NCI-H2171 treated with DMSO at 0.1 percent for 48 hours (cell line): Measurements from ENCODE around the gene HSP90AB1.
A peak's percentile ranks its signal among the peaks of the same experiment; 100 is the strongest.

Source experiments
- DNase-seq: peaks from one replicate; lab custom pipeline; 2025; lab: John Stamatoyannopoulos, UW

The HSP90AB1 gene

DNA sequence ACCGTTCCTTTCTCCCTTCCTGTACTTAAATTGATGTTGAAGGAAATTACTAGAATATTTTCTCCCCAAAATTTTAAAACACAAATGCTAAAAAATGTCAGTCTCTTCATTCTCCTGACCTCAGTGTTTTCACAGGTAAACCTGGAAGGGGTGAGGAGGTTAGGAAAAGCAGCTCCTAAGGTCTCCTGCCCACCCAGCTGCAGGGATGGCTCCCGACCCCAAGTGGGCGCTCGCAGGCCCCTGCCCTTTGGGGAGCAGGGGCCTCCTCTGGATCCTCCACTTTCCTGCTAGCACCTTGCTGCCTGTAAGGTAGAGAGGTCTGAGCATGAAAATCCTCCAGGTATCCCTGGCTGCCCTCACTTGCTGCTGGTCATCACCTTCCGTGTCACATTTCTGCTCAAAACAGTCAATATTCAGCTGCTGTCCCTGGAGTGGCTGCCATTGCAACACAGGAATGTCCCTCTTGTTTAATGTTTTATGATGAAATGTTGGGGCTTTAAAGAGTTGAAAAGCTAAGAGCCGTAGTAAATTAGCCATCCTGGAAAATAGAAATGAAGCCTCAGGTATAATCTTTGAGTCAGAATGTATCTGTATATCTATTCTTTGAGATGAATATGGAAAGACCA is 10.9 kb upstream of the HSP90AB1 start:
- no peak for DNase-seq

DNA sequence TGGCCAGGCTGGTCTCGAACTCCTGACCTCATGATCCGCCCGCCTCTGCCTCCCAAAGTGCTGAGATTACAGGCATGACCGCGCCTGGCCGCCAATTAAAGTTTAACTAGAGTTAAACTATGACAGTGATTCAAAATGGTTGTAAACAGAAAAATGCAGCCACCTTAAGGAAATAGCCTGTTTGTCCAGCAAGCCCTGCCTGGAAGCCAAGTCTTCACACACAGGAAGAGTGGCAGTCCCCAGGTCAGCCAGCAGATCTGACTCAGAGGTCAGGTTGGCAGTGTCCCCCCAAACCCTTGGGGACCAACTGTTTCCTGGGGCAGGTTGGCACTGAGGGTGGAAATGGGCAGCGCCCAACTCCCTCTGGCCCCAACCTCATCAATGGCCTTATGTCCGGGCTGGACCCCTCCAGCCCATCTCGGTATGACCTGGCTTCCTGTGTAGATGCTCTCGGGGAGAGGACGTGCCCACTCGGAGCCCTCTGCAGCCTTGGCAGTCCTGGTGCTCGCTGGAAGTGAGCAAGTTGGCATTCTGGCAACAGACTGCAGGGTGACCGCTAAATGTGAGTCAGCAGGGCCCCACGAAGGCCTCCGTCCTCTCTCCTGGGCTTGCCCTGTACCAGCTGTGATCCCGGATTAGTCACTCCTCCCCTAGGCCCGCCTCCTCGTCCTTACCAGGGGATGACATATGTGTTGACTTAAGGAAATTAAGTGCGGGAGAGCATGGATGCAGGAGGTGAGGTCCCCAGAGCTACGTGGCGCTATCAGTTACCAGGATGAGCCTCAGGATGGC is 9.7 kb upstream of the HSP90AB1 start:
- DNase-seq: peak; percentile 91

DNA sequence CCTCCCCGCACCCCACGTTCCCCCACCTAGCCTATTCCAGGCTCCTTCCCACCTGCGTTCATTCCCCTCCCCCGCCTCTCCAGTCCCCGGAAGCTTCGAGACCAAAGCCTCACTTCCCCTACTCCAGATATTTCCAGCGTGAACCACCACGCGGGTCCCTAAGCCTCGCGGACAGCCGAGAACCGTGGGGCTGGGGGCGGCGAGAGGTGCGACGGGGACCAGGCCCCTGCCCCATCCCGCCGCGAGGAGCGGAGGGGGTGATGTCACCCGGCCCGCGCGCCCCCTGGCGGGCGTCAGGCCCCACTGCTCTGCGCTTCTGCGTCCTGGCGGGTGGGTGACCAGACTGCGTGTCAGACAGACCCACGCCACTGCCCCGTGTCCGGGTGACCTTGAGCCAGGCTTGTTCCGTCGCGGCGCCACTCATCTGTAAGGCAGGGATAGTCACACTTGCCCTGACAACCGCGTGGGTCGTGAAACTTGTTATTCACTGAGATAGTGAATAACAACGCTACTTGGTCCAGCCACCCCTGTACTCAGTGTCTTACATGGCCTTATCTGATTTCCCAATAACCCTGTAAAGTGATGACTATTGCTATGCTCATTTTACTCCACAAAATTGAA is 9.0 kb upstream of the HSP90AB1 start:
- peak; percentile 71 for DNase-seq

DNA sequence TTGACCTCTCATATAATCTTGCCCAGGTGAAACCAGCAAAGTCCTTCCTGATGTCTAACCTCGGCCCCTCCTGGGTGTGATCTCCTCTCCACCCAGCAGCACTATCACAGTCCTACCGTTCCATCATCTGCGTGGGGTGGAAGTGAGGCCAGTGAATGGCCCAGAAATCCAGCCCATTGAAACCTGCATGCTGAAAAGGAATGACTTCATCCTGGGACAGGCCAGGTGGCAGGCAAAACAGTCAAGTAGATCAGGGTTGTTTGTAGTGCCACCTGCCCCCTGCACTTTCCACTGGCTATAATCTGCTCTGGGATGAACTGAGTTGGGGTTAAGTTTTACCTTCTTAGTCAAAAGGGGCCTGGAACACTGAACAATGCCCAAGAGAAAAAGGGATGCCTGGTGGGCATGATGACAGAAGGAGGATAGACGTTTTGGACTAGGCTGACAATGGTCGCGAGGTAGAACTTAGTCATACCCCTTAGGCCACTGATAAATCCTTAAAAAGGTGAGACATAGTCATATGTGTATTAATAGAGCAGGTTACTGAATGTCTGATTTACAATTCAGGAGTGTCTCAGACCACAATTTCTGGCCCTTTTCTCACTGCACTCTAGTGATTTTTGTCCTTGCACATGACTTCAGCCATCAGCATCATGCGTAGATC is 8.1 kb upstream of the HSP90AB1 start:
- DNase-seq: peak; percentile 37

DNA sequence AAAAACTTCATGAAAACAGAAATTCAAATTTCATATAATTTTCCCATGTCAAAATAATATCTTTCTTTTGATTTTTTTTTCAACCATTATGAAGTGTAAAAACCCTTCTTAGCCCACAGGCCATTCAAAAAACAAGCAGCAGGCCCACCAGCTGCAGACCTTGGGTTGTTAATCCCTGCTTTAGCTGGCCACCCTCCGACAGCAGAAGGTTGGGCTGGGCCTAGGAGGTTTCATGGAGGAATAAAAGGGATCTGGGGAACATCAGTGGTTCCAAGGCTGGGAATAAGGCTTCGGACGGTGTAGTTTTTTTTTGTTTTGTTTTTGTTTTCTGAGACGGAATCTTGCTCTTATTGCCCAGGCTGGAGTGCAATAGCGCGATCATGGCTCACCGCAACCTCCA is 3.6 kb upstream of the HSP90AB1 start:
- DNase-seq: no peak

DNA sequence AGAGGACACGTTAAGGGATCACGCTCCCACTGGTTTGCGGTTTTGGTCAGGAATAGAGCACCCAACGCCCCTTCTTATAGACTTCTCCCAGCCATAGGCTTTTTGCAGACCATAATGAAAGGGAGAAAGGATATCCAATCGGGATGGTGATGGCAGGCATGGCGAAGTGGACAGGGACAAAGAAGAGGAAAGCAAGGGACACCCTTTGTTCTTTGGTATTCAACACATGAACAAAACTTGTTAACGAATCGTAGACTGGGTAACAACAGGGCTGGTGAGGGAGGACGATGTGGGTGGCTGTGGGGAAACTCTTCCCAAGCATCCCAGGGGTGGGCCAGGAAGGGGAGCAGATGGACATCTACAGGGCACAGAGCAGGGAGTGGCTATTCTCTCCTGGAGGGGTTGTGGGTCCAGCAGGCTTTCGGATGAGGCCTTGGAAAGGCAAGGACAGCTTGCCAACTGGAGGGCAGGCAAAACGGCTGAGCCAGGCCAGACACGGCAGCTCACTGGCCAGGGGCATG is 1.4 kb upstream of the HSP90AB1 start:
- DNase-seq: no peak

DNA sequence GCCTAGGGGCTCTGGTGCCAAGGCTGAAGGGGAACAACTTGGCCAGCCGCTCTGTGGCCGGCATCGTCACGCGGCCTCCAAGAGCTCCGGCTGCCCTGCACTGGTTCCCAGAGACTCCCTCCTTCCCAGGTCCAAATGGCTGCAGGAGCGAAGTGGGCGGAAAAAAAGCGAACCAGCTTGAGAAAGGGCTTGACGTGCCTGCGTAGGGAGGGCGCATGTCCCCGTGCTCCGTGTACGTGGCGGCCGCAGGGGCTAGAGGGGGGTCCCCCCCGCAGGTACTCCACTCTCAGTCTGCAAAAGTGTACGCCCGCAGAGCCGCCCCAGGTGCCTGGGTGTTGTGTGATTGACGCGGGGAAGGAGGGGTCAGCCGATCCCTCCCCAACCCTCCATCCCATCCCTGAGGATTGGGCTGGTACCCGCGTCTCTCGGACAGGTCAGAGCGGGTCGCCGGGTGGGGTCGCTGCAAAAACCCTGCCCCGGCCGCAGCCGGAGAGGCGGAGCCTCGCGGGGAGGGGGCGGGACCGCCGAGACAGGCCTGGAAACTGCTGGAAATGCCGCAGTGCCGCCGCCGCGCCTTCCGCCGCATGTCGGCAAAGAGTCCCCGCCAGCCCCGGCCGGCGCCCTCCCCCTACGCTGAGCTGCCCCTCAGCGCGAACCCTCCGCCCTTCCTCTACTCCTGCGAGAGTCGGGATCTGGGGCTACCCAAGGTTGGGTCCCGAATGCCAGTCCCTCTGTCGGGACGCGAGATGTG is 814 bp upstream of the HSP90AB1 start:
- peak; percentile 82 for DNase-seq

DNA sequence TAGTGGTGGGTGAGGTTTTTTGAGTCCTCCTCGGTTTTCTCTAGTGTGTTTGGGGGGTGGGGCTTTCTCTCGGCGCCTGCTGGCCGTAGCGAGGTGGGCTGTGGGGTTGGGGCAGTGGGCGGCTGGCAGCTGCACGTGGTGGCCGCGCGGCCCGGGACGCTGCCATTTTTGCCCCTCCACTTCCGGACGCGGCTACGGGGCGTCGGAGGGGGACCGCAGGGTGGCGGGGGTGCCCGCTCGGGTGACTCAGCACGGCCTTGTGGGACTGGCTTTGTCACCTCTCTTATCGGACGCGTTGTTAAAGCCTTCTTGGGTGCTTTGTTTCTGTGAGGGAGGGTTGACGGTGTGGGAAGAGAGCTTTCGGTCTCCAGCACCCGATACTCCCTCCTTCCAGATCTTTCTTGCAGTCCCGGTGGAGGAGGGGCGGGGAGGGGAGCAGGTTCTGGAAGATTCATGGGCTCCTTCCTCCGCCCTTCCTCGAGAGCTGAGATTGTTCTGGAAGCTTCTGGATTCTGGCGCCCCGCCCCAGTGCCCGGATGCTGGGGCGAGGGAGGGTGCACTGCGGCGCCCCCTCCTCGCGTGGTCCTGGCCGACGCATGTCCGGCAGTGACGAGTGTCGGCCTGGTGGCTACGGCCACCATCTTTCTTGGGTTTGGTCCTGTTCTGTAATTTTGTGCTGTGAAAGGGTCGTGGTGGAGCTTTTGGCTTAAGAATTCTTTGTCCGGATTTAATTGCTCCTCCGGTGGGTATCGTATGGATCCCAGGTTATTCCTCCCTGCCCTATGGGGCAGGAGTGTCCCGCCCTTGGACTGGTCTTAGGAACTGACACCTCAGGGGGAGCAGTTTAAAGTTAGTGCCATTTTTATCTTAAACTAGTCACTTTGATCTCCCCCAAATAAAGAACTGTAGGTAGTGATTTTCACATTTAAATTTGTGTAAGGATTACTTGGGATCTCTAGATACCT is 719 bp downstream of the HSP90AB1 start:
- DNase-seq: peak; percentile 56

DNA sequence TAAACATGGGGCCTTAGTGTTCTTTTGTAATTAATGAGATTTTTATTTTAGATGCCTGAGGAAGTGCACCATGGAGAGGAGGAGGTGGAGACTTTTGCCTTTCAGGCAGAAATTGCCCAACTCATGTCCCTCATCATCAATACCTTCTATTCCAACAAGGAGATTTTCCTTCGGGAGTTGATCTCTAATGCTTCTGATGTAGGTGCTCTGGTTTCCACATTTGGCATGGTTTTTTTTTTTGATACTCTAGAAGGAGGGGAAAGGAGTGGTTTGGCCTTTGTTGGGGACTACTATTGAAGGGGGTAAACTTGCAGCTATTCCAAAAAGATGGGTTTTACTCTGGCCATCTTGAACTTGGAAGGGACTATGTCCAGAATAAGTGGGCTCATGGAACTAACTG is 1.7 kb downstream of the HSP90AB1 start:
- DNase-seq: no peak

DNA sequence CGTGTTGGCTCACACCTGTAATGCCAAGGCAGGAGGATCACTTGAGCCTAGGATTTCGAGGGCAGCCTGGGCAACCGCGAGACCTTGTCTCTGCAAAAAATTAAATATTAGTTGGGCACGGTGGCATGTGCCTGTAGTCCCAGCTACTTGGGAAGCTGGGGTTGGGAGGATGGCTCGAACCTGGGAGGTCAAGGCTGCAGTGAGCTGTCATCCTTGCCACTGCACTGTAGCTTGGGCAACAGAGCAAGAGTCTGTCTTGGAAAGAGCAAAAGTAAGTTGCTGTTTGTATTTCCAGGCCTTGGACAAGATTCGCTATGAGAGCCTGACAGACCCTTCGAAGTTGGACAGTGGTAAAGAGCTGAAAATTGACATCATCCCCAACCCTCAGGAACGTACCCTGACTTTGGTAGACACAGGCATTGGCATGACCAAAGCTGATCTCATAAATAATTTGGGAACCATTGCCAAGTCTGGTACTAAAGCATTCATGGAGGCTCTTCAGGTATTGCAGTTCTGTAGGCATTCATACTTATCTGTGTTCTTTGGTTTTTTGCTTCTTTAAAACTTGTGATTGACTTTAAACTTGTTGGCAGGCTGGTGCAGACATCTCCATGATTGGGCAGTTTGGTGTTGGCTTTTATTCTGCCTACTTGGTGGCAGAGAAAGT is 2.3 kb downstream of the HSP90AB1 start:
- no peak for DNase-seq

DNA sequence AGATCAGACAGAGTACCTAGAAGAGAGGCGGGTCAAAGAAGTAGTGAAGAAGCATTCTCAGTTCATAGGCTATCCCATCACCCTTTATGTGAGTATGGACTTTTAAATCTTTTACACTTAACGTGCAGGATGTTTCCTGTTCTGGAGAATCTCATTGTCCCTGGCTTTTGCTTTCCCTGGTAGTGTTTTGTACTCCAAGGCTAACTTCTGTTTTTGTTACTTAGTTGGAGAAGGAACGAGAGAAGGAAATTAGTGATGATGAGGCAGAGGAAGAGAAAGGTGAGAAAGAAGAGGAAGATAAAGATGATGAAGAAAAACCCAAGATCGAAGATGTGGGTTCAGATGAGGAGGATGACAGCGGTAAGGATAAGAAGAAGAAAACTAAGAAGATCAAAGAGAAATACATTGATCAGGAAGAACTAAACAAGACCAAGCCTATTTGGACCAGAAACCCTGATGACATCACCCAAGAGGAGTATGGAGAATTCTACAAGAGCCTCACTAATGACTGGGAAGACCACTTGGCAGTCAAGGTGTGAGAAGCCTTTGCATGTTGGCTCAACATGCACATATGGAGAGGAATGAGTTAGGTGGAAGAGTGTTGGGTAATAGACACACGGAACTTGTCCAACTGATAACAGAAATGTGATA is 3.3 kb downstream of the HSP90AB1 start:
- no peak for DNase-seq

DNA sequence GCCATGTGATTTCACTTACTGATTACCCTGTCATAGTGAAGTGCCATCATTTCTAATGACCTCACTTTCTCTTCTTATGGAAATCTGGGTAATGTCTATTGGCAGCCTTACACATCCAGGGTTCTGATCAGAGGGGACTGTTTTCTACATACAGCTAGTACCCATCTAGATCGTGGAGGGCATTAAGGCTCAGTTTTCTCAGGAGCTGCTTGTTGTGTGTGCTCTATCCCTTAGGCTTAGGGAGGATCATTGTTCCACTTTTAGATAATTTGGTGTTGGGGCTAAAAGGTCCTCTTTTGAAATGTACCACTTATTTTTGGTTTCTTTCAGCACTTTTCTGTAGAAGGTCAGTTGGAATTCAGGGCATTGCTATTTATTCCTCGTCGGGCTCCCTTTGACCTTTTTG is 3.8 kb downstream of the HSP90AB1 start:
- no peak for DNase-seq

DNA sequence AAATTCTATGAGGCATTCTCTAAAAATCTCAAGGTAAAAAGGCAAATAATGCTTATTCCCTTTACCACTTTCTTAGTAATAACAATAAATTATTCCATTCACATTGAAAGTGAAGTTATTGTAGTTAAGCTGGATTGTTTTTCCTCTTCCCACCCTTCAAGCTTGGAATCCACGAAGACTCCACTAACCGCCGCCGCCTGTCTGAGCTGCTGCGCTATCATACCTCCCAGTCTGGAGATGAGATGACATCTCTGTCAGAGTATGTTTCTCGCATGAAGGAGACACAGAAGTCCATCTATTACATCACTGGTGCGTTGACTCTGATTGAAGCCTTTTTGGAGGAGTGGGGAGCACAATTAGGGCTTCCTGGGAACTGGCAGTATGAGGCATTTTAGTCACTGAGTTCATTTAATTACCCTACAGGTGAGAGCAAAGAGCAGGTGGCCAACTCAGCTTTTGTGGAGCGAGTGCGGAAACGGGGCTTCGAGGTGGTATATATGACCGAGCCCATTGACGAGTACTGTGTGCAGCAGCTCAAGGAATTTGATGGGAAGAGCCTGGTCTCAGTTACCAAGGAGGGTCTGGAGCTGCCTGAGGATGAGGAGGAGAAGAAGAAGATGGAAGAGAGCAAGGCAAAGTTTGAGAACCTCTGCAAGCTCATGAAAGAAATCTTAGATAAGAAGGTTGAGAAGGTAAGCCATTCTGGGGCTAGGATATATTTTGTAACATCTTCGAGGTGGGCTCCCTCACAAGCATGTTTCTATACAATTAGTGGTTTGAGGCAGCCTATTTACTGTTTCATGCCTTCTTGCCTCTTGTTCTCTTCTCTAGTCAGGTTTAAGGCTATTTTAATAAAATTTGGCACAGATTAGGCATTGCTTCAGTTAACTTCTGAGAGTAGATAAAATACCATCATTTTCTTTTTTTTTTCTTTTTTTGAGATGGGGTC is 4.9 kb downstream of the HSP90AB1 start:
- no peak for DNase-seq

DNA sequence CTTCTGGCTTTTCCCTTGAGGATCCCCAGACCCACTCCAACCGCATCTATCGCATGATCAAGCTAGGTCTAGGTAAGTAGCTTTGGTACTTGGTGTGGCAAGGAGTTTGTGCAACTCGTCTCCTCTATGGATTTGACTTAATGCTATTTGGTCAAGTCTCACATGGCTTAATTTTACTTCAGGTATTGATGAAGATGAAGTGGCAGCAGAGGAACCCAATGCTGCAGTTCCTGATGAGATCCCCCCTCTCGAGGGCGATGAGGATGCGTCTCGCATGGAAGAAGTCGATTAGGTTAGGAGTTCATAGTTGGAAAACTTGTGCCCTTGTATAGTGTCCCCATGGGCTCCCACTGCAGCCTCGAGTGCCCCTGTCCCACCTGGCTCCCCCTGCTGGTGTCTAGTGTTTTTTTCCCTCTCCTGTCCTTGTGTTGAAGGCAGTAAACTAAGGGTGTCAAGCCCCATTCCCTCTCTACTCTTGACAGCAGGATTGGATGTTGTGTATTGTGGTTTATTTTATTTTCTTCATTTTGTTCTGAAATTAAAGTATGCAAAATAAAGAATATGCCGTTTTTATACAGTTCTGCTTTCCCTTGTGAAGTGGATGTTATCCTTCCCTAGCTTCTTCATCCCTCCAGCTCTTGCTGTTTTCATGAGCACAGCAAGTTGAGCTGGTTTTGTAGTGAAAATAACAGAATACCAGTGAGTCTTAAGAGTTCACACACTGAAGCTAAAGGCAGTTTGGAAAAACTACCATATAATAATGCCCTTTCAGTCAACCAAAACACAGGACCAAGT is 6.6 kb downstream of the HSP90AB1 start:
- peak; percentile 58 for DNase-seq

DNA sequence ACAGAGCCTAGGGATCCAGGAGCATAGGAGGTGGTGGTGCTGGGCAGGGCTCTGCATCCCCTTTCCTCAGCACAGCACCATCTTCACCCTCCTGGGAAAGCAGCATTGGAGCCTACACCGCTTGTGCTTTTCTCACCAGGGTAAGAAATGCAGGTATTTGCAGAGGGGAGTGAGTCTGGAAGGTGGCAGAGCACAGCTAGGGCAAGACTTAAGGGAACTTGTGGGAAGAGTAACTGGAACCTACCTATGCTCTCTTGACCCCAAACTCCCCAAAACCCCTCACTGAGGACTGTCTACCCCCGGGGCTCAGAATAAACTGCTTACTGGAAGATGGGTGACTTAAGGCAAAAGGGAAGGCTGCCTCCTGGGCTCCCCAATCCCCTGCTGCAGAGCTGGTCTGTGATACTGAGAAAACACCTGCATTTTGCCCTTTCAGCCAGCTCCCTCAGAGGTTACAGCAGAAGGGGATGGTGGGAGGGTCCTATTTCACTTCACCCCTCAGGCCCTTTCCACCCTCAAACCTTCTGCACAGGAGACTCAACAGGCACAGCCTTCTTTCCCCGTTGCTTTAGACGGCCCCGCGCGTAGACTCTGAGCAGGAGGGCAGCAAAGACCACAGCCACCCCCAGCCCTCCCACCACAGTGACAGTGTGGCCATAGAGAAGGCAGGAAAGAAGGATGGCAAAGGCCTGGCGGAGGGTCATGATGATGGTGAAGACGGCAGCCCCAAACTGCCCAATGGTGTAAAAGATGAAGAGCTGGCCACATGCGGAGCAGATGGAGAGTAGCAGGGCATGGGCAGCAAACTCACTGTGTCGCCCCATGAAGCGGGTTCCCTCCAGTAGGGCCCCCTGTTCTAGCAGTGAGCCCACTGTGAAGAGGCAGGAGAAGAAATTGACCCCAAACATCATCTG is 7.5 kb downstream of the HSP90AB1 start:
- DNase-seq: no peak

DNA sequence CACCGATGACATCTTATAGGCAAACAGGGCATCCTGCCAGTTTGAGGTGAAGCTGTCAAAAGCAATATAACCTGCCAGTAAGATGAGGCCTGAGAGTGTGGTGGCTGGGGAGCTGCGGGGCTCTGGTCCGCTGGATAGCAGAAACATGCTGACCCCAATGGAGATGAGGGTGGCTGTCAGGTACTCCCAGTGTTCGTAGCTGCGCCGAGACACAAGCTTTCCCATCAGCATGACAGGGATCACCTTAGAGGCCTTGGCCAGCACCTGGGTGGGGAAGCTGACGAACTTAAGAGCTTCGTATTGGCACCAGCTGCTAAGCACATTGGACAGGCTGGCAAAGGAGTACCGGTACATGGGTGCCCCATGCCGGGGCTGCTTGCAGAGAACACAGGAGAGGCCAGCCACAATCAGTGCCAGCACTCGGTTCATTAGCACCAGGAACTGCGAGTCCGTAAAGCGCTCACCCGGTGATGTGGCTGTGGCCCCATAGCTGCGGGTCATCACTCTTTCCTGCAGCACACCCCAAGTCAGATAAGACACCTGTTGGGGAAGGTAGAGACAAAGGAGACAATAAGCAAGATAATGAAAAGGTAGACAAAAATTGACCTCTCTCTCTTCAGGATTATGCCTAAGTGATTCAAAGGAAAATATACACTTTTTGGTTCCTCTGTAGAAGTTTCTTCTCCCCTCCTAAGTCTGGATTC is 8.4 kb downstream of the HSP90AB1 start:
- DNase-seq: no peak
